ENCODE data around the gene EGR1. TPM values are rescaled to one million over a fixed set of nuclear protein-coding genes. Genes with fewer than 3 reads are reported as not detected.

The EGR1 gene
- 2.2 and 6.7 TPM in 2 replicates for total RNA-seq

- TF ChIP-seq, protein P1, sequence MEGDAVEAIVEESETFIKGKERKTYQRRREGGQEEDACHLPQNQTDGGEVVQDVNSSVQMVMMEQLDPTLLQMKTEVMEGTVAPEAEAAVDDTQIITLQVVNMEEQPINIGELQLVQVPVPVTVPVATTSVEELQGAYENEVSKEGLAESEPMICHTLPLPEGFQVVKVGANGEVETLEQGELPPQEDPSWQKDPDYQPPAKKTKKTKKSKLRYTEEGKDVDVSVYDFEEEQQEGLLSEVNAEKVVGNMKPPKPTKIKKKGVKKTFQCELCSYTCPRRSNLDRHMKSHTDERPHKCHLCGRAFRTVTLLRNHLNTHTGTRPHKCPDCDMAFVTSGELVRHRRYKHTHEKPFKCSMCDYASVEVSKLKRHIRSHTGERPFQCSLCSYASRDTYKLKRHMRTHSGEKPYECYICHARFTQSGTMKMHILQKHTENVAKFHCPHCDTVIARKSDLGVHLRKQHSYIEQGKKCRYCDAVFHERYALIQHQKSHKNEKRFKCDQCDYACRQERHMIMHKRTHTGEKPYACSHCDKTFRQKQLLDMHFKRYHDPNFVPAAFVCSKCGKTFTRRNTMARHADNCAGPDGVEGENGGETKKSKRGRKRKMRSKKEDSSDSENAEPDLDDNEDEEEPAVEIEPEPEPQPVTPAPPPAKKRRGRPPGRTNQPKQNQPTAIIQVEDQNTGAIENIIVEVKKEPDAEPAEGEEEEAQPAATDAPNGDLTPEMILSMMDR (conservative IDR thresholded peaks at IDR 0.05; ENCODE audit: low read depth, low read length), result no peak
- H3K4me3 ChIP-seq (ENCODE audit: low read depth, low read length), result peak within 1 kb of the TSS; percentile 87
- peak; percentile 52 for DNase-seq (ENCODE audit: low read depth)
These were observed at the start of gene EGR1 for GRCh38 chr5:138465261-138466124. TSS of gene EGR1 (plus strand) at chr5:138465479. CDS start at chr5:138465762, 283 bp downstream.

- DNase-seq (ENCODE audit: low read depth), result no peak
- no peak overlapping the region for H3K4me3 ChIP-seq (ENCODE audit: low read depth, low read length)
- TF ChIP-seq, protein P1 (conservative IDR thresholded peaks at IDR 0.05; ENCODE audit: low read depth, low read length), result no peak
These were observed 46.8 kb upstream of the EGR1 start for GRCh38 chr5:138418444-138418843.

DNA sequence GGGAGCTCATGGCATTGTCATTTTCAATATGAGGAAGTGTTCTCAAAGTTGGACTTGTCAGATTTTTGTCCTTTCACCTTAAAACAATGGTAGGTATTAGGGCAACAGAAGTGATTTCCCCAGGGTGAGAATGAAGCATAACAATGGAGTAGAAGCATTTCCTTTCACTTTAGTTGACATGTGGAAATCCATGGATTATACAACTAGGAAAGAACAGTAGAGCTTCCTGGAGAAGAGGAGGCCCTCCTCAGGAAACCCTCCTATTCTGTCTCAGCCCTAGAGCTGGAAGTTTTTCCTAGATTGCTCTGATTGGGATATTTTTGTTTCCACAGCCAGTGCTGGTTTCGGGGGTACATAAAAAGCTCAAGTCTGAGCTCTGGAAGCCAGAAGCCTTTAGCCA lies 40.2 kb upstream of the EGR1 start:
- TF ChIP-seq, protein P1 (conservative IDR thresholded peaks at IDR 0.05; ENCODE audit: low read depth, low read length), result no peak
- H3K4me3 ChIP-seq (ENCODE audit: low read depth, low read length), result no peak overlapping the region

DNA sequence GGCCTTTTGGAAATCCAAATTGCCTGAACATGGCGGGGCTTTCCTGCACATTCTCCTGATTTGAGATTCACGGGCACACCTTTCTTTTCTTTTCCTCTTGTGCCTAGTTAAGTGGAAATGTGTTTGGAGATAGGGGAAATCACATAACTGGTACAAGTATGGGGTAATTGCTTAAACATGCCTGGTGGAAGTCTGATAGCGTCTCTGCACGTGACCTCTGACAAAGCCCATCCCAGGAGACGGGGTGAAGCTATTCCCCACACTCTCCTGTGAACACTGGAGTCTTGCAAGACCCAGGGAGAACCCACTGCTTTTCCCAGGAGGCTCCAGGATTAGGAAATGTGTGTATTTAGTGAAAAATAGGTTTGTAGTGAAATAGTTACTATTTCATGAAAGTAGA lies 29.3 kb upstream of the EGR1 start:
- H3K4me3 ChIP-seq (ENCODE audit: low read depth, low read length), result no peak overlapping the region
- TF ChIP-seq, protein P1 (conservative IDR thresholded peaks at IDR 0.05; ENCODE audit: low read depth, low read length), result no peak
- no peak for DNase-seq (ENCODE audit: low read depth)

More for the DNA sequence above, 40.2 kb upstream of the EGR1 start:
- DNase-seq (ENCODE audit: low read depth), result no peak

DNA sequence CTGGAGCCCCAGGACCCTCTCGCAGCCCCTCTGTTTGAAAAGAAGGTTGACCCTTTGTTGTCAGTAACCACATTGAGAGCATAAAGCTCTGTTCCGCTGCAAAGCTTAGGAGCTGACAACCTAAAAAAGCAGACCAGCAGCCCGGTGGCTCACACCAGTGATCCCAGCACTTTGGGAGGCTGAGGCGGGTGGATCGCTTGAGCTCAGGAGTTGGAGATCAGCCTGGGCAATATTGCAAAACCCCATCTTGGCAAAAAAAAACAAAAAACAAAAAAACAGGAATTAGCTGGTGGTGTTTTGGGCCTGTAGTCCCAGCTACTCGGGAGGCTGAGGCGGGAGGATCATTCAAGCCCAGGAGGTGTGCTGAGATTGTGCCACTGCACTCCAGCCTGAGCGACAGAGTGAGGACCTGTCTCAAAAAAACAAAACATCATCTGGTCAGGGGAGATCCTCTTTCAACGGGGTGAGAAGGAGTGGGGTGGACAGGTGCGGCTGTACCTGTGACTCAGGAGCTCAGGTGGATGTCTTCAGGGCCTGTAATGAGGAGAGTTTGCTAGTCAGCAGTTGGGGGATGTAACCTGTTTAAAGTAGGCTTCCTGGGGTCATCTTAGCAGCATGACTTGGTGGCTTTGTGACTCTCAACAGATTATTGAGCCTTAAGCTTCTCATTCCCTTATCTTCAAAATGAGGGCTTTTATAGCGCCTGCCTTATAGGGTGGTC lies 27.1 kb upstream of the EGR1 start:
- TF ChIP-seq, protein P1 (conservative IDR thresholded peaks at IDR 0.05; ENCODE audit: low read depth, low read length), result no peak
- no peak for DNase-seq (ENCODE audit: low read depth)
- H3K4me3 ChIP-seq (ENCODE audit: low read depth, low read length), result peak overlapping the region; percentile 61

GRCh38 chr5:138438724-138439476 lies 26.4 kb upstream of the EGR1 start, which contains the start of gene REEP2:
TSS of gene REEP2 (plus strand) at chr5:138439057. CDS start at chr5:138439209, 152 bp downstream.
- TF ChIP-seq, protein P1 (conservative IDR thresholded peaks at IDR 0.05; ENCODE audit: low read depth, low read length), result no peak
- peak within 1 kb of the TSS; percentile 61 for H3K4me3 ChIP-seq (ENCODE audit: low read depth, low read length)
- no peak for DNase-seq (ENCODE audit: low read depth)
